ENCODE results near the gene MCC.
A peak's percentile ranks its signal among the peaks of the same experiment; 100 is the strongest.

Gene MCC
- 7.0 to 15.2 reads per million in 2 experiments for total RNA-seq

- DNase-seq (ENCODE audit: low read depth), result peak; percentile 12
Observed at GRCh38 chr5:113487781-113488644, at the start of gene MCC. MCC (minus strand) TSS chr5:113488453.

- DNase-seq (ENCODE audit: low read depth), result no peak
Observed at GRCh38 chr5:113531481-113532159, 43.4 kb upstream of the MCC start.

- DNase-seq (ENCODE audit: low read depth), result no peak
Observed at GRCh38 chr5:113527746-113528145, 39.5 kb upstream of the MCC start.

GRCh38 chr5:113526421-113526820 lies 38.2 kb upstream of the MCC start:
- DNase-seq (ENCODE audit: low read depth), result no peak

GRCh38 chr5:113524927-113525326 lies 36.7 kb upstream of the MCC start:
- DNase-seq (ENCODE audit: low read depth), result no peak

GRCh38 chr5:113523168-113523567 lies 34.9 kb upstream of the MCC start:
- DNase-seq (ENCODE audit: low read depth), result no peak

- no peak for DNase-seq (ENCODE audit: low read depth)
Observed at GRCh38 chr5:113520899-113521298, 32.6 kb upstream of the MCC start.

GRCh38 chr5:113520429-113520828 lies 32.2 kb upstream of the MCC start:
- DNase-seq (ENCODE audit: low read depth), result no peak

- DNase-seq (ENCODE audit: low read depth), result no peak
Observed at GRCh38 chr5:113519412-113519811, 31.2 kb upstream of the MCC start.

GRCh38 chr5:113518884-113519283 lies 30.6 kb upstream of the MCC start:
- no peak for DNase-seq (ENCODE audit: low read depth)

- DNase-seq (ENCODE audit: low read depth), result no peak
Observed at GRCh38 chr5:113514289-113514635, 26.0 kb upstream of the MCC start.

GRCh38 chr5:113513384-113514288 lies 25.4 kb upstream of the MCC start, which contains the start of gene YTHDC2:
YTHDC2 (plus strand) TSS chr5:113513694; CDS start chr5:113513896, 202 bp downstream.
- DNase-seq (ENCODE audit: low read depth), result peak; percentile 79

GRCh38 chr5:113512341-113512740 lies 24.1 kb upstream of the MCC start:
- DNase-seq (ENCODE audit: low read depth), result no peak

GRCh38 chr5:113510836-113511451 lies 22.7 kb upstream of the MCC start:
- DNase-seq (ENCODE audit: low read depth), result no peak

- DNase-seq (ENCODE audit: low read depth), result no peak
Observed at GRCh38 chr5:113508756-113509155, 20.5 kb upstream of the MCC start.

- DNase-seq (ENCODE audit: low read depth), result no peak
Observed at GRCh38 chr5:113507601-113508000, 19.3 kb upstream of the MCC start.

GRCh38 chr5:113505181-113505580 lies 16.9 kb upstream of the MCC start:
- DNase-seq (ENCODE audit: low read depth), result no peak

GRCh38 chr5:113503146-113503545 lies 14.9 kb upstream of the MCC start:
- DNase-seq (ENCODE audit: low read depth), result no peak

- DNase-seq (ENCODE audit: low read depth), result no peak
Observed at GRCh38 chr5:113502073-113502472, 13.8 kb upstream of the MCC start.

GRCh38 chr5:113495422-113495841 lies 7.2 kb upstream of the MCC start:
- no peak for DNase-seq (ENCODE audit: low read depth)

GRCh38 chr5:113493446-113493845 lies 5.2 kb upstream of the MCC start:
- DNase-seq (ENCODE audit: low read depth), result no peak

GRCh38 chr5:113491022-113491421 lies 2.8 kb upstream of the MCC start:
- DNase-seq (ENCODE audit: low read depth), result no peak
